ENCODE results near the gene PIMREG.

Gene PIMREG

GRCh38 chr17:6446516-6447100 is 2.4 kb downstream of the PIMREG start:
- H3K4me3 ChIP-seq (ENCODE audit: low read length): no peak overlapping the region
- DNase-seq (ENCODE audit: low read depth): no peak
- no peak for TF ChIP-seq CTCF (IDR thresholded peaks at IDR 0.05; ENCODE audit: insufficient read depth, low read depth, low read length, missing control alignments)

- H3K4me3 ChIP-seq (ENCODE audit: low read length): no peak overlapping the region
- no peak for TF ChIP-seq CTCF (IDR thresholded peaks at IDR 0.05; ENCODE audit: insufficient read depth, low read depth, low read length, missing control alignments)
- no peak for DNase-seq (ENCODE audit: low read depth)
Measured at GRCh38 chr17:6448473-6448872, 4.2 kb downstream of the PIMREG start.

GRCh38 chr17:6449307-6449706 is 5.1 kb downstream of the PIMREG start:
- H3K4me3 ChIP-seq (ENCODE audit: low read length): no peak overlapping the region
- TF ChIP-seq CTCF (IDR thresholded peaks at IDR 0.05; ENCODE audit: insufficient read depth, low read depth, low read length, missing control alignments): no peak
- no peak for DNase-seq (ENCODE audit: low read depth)

GRCh38 chr17:6450926-6451832 is 6.9 kb downstream of the PIMREG start:
- DNase-seq (ENCODE audit: low read depth): no peak
- TF ChIP-seq CTCF (IDR thresholded peaks at IDR 0.05; ENCODE audit: insufficient read depth, low read depth, low read length, missing control alignments): no peak
- no peak overlapping the region for H3K4me3 ChIP-seq (ENCODE audit: low read length)

- TF ChIP-seq CTCF (IDR thresholded peaks at IDR 0.05; ENCODE audit: insufficient read depth, low read depth, low read length, missing control alignments): no peak
- no peak for DNase-seq (ENCODE audit: low read depth)
- H3K4me3 ChIP-seq (ENCODE audit: low read length): no peak overlapping the region
Measured at GRCh38 chr17:6452471-6453266, 8.4 kb downstream of the PIMREG start.

GRCh38 chr17:6453279-6454024 is 9.2 kb downstream of the PIMREG start:
- no peak for TF ChIP-seq CTCF (IDR thresholded peaks at IDR 0.05; ENCODE audit: insufficient read depth, low read depth, low read length, missing control alignments)
- no peak overlapping the region for H3K4me3 ChIP-seq (ENCODE audit: low read length)
- no peak for DNase-seq (ENCODE audit: low read depth)
